GM21717 (cell line): ENCODE data around the gene CNN3.
"Not testable (repeated sequence)": the region's sequence is repeated elsewhere in the genome, so short reads cannot be mapped to it uniquely, and the experiment has no call there.

Source experiments
- ATAC-seq: cut with Tn5 transposase; IDR thresholded peaks from one replicate; pipeline ENCODE4 v1.9.1; 2021; ENCODE audit warnings: mild to moderate bottlenecking, moderate library complexity; ENCODE audit not compliant: unreplicated experiment

The CNN3 gene

GRCh38 chr1:94951046-94951445 lies 24.1 kb upstream of the CNN3 start:
- no peak for ATAC-seq

GRCh38 chr1:94949681-94950661 lies 23.1 kb upstream of the CNN3 start:
- no peak for ATAC-seq

GRCh38 chr1:94947437-94947836 lies 20.5 kb upstream of the CNN3 start:
- ATAC-seq = no peak

- ATAC-seq = no peak
Measured at GRCh38 chr1:94946886-94947285, 20.0 kb upstream of the CNN3 start.

GRCh38 chr1:94942171-94943128 lies 15.5 kb upstream of the CNN3 start:
- ATAC-seq = no peak

GRCh38 chr1:94941480-94941879 lies 14.6 kb upstream of the CNN3 start:
- not testable (repeated sequence) for ATAC-seq

GRCh38 chr1:94940738-94941137 lies 13.8 kb upstream of the CNN3 start:
- ATAC-seq = no peak

- ATAC-seq = no peak
Measured at GRCh38 chr1:94937820-94938219, 10.9 kb upstream of the CNN3 start.

GRCh38 chr1:94936861-94937620 lies 10.1 kb upstream of the CNN3 start:
- no peak for ATAC-seq

- no peak for ATAC-seq
Measured at GRCh38 chr1:94935476-94935875, 8.6 kb upstream of the CNN3 start.

GRCh38 chr1:94935034-94935433 lies 8.1 kb upstream of the CNN3 start:
- no peak for ATAC-seq

GRCh38 chr1:94934551-94934950 lies 7.6 kb upstream of the CNN3 start:
- no peak for ATAC-seq

- ATAC-seq = no peak
Measured at GRCh38 chr1:94931254-94931841, 4.4 kb upstream of the CNN3 start.

GRCh38 chr1:94929351-94930217 lies 2.7 kb upstream of the CNN3 start:
- ATAC-seq = no peak

GRCh38 chr1:94928293-94928939 lies 1.5 kb upstream of the CNN3 start:
- ATAC-seq = no peak

- ATAC-seq = peak; percentile 9
Measured at GRCh38 chr1:94927405-94928175, 680 bp upstream of the CNN3 start.

GRCh38 chr1:94926126-94926914 lies 590 bp downstream of the CNN3 start:
- ATAC-seq = peak; percentile 30
